Measurements from ENCODE around the gene RARG.
A peak's percentile ranks its signal among the peaks of the same experiment; 100 is the strongest.
"Not testable (repeated sequence)": the region's sequence is repeated elsewhere in the genome, so short reads cannot be mapped to it uniquely, and the experiment has no call there.

Gene RARG

DNA sequence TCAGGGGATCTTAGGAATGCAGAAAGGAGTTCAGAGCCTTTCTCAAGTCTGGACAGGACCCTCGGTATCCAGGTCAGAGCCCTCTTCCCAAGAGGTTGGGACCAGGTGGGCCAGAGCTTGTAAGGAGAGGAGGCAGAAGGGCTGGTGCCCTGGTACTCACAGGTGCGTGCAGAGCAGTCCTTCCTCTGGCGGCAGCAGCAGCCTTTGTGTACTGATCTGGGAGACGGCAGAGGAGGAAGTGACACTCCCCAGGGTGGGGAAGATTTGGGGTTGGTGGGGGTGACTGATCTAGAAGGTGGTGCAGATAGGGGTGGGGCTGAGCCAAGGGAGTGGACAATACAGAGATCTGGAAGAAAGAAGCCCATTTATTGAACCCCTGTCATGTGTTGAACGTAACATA lies 25.0 kb downstream of the RARG start, which contains the start of gene ITGB7:
TSS of gene ITGB7 (minus strand) at position 210 of the 400 bp plus-strand sequence. CDS start 6,808 bp downstream, outside the sequence.
- DNase-seq, result peak; percentile 49 to 51

DNA sequence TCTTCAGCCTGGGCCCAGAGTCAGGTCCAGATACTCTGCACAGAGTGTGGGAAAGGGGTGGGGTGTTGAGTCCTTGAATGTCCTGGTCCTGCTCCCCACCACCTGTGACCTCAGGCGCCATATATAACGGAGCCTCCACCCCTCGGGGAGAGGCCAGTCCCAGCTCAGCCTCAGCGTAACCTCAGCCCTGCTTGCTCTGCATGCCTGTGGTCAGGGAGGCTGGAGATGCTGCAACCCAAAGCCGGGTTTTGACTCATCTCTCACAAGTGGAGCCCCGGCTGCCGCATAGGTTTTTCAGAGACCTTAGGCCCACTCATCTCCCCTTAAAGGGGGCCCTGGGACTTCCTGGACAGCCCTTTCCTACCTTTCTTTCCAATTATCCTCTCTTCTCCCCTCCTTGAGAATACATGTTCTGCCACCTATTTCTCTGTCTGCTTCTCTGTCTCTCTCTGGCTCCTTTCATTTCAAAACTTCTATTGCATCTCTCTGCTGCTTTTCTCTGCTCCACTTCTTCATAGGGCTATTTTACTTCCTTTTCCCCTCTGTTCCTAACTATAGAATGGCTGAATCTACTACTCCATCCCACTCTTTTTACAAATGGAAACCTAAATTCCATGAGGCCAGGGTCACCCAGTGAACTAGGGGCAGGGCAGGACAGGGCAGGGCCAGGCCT lies 26.1 kb downstream of the RARG start:
- DNase-seq, result no peak

DNA sequence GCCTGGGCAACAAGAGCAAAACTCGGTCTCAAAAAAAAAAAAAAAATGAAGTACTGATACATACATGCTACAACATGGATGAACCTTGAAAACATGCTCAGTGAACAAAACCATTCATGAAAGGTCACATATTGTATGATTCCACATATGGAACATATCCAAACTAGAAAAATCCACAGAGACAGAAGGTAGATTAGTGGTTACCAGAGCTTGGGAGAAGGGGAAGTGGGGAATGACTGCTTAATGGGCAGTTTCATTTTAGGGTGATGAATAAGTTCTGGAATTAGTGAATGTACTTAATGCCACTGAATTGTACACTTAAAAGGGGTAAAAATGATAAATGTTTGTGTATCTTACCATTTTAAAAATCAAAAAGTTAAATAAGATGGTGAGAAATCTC lies 27.7 kb downstream of the RARG start:
- DNase-seq, result no peak

DNA sequence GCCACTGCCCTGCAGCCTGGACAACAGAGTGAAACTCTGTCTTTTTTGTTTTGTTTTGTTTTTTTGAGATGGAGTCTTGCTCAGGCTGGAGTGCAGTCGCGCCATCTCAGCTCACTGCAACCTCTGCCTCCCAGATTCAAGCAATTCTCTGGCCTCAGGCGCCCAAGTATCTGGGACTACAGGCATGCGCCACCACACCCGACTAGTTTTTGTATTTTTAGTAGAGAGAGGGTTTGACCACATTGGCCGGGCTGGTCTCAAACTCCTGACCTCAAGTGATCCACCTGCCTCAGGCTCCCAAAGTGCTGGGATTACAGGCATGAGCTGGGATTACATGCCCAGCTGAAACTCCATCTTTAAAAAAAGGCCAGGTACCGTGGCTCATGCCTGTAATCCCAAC lies 29.7 kb downstream of the RARG start:
- DNase-seq, result not testable (repeated sequence)

DNA sequence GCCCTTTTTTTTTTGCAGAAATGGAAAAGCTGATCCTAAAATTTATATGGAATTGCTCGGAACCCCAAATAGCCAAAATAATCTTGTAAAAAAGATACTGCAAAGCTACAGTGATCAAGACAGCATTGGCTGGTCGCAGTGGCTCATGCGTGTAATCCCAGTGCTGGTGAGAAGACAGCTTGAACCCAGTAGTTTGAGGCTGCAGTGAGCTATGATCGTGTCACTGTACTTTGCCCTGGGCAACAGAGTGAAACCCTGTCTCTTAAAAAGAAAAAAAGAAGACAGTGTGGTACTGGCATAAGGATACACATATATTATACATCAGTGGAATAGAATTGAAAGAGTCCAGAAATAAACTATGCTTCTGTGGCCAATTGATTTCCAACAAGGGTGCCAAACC lies 30.4 kb downstream of the RARG start:
- DNase-seq, result no peak

DNA sequence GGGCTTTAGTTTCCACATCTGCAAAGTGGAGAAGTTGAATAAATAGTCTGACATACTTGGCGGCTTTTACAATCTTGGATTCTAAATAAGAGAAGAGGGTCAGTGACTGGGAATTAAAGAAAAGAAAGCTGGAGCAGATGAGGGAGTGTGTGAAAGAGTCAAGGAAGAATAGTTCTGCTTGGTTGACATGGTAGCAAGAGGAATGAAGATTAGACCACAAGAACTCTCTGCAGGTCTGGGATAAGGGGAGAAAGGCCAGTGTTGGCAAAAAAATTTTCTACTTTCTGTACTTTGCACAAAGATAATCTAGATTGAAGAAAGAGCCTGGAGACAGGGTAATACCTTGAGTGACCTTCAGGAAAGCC lies 30.9 kb downstream of the RARG start:
- no peak for DNase-seq

DNA sequence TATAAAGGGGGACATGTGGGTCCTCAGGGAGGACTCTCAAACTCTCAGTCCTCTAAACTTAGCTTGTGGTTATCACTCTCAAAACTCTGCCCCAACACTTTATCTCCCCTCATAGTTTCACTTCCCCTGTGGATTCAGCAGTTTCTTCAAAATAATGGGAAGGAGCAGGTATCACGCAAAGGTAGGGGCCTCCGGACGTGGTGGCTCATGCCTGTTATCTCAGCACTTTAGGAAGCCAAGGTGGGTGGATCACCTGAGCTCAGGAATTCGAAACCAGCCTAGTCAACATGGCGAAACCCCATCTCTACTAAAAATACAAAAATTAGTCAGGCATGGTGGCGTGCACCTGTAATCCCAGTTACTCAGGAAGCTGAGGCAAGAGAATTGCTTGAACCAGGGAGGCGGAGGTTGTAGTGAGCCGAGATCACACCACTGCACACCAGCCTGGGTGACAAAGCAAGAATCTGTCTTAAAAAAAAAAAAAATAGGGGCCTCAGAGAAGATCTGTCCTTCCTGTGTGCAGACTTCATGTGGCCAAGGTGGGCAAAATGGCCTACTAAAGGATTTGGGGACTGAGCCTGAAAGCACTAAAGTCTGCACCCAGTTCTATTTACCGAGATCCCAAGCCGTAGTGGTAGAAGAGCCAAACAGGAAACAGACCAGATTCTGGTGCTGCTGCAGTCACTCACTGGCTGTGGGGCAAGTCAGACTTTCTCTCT lies 31.4 kb downstream of the RARG start:
- DNase-seq, result no peak

DNA sequence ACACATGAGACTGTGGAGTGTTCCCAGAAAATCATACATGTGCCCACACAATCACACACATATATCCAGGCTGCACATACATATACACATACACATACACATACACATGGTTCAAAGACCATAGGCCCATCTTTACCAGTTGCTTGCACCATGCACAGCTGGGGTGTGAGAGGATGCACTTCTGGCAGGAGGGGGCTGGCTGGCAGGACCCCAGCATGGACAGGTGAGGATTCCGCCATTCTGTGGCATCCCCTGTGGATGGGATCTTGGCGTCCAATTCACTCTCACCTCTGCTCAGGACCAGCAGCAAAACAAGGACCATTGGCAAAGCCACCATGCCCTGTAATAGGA lies 31.9 kb downstream of the RARG start:
- no peak for DNase-seq

DNA sequence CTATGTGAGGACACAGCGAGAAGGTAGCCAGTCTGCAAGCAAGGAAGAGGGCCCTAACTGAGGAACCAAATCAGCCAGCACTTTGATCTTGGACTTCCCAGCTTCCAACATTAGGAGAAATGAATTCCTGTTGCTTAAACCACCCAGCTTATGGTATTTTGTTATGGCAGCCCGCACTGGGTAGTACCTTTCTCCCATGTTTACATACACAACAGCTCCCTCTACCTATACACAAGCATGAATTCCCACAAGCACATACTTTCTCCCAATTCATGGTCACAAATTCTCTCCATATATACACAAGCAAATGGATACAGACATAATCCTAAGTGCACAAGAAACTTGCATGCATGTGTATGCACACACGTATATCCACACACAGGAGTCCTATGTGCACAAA lies 32.3 kb downstream of the RARG start:
- DNase-seq, result no peak

DNA sequence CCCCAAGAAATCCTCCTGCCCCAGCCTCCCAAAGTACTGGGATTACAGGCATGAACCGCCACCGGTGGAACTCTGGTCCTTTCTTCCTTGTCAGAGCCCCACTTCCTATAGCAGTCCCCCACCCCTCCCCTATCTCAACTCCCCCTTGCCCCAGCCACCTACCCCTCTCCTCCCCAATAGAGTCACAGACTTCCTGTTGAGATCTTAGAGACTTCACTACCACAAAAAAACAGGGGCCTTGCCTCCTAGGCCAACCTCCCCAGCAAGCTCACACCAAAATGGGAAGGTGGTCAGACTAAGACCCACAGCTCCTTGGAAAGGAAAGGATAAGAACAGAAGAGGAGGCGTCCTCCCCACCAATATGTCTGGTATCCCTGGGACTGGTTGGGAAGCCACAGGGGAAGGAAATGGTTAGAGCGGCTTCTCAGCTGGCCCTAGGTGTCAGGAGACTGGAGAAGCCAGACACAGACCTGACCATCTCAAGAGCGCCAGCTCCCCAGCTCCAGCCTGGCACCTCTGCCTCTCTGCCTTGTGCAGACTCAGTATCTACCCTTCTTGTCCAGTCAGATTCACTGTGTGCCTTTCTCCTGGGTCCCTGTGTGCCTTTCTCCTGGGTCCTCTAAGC lies 33.4 kb downstream of the RARG start:
- no peak for DNase-seq

DNA sequence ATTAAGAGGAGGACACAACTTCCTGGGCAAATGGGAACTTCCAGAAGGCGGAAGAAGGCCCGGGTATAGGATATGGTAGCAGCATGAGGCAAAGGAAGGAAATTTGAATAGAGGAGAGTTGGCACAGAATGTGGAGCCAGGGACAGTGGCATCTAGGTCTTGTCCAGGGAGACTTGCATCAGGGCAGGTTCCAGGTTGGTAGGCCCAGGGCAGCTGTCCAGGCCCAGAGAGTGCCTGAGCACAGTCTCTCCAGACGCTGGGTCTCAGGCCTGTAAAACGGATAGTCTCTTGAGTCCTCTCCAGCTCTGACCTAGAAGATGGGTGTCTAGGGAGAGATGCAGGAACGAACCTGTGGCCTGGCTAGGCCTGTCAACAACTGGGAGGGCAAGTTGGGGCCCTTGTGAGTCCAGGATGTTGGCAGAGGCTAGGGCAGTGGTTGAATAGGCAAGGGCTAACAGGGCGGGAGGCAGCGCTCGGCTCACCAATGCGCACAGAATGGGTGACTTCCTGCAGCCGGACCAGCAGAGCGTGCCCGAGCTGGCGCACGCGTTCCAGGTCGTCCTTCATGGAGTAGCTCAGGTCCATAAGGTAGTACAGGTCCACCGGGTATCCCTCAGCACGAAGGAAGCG lies 34.9 kb downstream of the RARG start:
- no peak for DNase-seq

DNA sequence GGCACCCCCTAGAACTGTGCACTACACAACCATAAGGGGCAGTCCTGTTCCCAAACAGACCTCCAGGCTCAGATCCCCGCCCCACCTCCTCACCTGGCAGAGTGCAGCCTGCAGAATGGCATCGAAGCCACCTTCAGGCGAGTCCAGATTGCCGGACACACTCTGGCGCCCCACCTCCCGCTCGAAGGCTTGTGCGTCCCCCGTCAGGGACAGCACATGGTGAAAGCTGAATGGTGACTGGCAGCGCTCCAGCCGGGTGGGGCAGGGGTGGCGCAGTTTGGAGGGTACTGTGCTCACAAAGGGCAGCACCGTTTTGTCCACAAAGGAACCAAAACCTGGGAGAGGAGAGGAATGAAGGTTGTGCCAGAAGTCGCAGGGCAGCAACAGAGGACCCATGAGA lies 35.5 kb downstream of the RARG start:
- no peak for DNase-seq

DNA sequence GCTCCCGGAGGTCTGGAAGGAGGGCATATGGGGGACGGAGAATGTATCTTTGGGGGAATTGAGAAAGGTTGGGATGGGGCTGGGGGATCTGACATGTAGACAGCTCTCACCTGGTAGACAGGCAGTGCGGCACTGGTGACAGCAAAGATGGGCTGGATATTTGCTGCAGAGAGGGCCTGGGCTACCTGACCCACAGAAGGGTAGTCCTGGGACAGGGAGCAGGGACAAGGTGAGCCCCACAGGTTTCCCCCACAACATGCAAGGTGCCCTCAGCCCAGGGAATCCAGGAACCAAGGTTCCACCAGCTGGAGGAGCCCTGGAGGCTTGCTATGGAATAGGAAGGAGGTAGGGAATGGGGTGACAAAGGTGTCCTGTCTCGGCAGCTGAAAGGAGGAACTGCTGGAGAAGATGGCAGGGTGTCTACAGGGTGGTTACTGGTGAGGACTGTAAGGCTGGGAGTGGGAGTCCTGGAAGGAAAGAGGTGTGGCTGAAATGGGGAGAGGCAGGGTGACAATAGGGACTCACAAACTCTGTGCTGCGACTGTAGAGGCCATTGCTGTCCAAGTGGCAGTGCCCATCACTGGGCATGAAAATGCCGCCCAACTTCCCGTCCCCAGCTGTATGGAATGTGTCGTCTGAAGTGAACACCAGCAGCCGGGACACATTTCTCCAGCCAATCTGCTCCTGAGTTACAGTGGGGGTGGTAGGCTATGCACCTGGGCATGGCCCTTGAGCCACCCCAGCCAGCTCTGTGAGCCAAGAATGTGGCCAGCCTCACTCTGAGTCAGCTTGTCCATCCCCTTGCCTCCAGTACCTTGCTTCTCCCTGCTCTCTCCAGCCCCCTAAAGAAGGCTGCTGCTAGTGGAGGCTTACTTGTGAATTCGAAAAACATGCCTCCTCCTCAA lies 36.2 kb downstream of the RARG start:
- DNase-seq, result no peak

DNA sequence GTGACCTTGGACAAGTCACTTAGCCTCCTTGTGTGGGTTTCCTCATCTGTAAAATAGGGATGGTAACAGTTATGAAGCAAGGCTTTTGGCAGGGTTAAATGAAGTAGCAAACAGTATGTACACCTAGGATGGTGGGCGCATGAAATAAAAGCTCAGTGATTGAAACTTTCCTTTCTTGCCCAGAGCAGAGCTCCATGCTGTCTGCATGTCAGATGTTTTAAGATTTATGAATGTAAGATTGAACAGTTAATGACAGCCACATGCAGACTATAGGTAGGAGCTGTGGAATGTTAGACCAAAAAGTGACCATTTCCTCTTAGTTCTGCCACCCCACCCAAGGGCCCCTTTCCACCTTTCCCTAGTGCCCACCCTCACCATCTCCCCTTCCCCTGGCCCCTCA lies 37.0 kb downstream of the RARG start:
- DNase-seq, result no peak

DNA sequence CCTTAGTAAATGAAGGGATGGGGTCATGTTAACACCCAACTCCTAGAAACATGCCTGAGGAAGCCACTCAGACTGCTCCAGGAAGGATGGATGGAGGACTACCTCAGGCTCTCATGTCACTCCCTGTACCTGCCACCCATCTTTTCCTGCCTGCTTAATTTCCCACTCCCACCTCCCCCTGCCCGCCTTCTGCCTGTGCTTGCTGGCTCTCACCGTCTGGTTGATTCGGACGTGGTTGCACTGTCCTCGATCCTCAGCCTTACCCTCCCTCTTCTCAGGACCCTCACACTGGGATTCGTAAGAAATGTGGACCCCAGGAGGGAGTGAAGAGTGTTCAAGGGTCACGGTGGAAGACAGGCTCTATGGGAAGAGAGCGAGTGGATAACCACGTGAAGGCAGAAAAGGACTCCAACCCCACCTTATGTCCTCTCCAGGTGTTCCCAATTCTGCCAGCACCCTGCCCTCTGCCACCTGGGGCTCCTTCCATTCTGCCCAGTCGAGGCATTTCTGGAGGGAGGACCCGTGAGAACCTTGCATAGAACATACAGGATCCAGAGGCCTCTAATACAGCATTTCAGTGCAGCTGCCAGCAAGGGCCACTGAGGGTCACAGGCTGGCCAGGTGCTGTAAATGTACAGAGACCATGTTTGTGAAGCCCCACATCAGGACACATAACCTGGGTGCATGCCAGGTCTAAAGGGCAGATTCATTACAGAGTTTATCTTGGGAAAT lies 37.9 kb downstream of the RARG start:
- DNase-seq, result no peak

DNA sequence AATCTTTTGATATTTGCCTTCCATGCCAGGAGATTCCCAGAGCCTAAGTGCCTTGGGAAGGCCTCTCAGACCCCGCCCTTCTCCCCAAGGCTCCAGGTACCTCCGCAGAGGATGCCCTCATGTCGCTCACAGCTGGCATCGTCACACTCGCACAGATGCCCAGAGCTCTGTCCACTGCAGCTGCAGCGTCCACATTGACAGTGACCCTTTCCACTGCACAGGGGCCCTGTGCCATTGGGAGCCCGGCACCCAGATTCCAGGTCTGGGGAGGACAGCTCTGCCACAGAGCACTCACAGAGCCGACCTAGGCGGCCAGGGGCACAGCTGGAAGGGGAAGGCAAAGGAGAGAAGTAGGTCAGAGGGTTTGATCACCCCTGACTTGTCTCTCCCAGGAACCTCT lies 39.0 kb downstream of the RARG start:
- no peak for DNase-seq

DNA sequence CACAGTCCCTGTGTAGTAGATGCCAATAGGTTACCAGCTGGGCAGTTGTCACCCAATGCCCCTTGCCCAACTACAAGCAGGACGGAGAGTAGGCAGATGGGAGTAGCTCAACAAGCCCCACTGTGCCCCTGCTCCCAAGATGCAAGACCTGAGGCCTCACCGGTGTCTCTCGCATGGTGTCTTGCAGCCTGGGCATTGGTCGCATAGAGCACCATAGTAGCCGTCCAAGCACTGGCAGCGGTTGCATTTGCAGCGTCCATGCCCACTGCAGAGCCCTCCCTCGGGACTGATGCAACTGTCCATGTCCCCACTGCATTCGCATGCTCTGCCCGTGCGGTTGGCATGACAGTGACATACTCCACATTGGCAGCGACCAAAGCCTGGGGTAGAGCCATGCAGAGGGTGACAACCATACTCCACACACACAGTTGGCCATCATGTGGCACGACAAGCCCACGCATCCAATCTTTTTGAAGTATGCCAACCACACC lies 39.4 kb downstream of the RARG start:
- no peak for DNase-seq

DNA sequence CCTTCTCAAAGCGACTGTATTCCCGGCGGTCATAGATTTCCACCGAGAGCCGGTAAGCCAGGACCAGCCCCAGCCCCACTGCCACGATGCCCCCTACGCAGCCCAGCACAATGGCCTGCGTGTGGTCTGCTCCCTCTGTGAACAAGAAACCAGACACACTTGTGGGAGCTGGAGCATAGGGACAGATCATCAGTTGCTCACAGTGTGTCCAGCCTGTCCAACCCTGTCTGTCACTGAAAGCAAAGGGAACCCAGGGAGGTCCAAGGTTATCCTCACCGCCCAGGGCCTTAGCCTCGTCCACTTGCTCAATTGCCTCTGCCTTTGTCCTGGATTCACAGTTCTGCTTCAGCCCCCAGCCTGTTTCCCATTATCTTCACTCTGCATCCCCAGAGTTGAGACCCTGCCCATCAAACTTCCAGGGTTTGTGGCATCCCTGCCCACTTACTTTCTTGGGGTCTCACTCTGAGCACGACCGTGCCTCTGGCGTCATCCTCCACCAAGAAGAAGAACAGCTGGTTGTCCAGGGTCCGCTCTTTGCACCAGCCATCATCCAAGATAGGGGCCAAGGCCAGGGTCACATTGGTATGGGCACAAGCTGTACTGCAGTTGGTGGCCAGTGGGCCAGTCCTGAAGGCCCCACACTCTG lies 40.0 kb downstream of the RARG start:
- DNase-seq, result no peak

DNA sequence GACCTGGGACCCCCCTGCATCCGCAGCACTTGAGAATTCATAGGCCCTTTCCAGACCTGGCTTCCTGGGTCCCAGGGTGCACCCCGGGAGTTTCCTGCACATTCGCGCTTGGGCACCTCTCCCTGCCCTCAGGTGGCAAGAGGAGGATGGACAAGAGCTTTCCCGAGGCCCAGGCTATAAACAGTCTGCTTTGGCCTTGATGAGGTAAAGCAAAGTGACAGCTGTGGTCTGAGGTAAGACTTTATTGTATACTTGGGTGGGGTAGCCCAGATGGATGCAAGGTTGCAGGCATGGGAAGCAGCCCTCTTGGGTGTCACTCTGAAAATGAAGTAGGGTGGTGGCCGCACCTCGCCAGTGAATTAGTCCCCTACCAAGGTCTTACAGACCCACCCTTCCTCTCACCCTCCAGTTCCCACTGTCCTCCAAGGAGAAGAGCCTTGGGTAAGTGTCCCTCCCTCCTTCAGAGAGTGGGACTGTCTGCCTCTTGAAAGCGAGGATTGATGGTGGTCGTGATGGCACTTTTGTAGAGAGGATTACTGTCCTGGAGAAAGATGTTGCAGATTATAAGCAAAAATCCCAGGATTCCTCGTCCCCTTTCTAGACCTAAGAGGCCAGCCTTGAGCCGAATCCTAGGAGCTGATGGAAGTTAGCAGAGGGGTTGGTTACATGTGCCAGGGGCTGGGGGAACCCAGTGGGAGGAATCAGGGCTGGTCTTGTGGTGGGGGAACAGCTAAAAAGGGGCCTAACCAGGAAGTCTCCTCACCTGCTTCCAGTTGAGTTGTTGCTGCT lies 40.7 kb downstream of the RARG start:
- no peak for DNase-seq

DNA sequence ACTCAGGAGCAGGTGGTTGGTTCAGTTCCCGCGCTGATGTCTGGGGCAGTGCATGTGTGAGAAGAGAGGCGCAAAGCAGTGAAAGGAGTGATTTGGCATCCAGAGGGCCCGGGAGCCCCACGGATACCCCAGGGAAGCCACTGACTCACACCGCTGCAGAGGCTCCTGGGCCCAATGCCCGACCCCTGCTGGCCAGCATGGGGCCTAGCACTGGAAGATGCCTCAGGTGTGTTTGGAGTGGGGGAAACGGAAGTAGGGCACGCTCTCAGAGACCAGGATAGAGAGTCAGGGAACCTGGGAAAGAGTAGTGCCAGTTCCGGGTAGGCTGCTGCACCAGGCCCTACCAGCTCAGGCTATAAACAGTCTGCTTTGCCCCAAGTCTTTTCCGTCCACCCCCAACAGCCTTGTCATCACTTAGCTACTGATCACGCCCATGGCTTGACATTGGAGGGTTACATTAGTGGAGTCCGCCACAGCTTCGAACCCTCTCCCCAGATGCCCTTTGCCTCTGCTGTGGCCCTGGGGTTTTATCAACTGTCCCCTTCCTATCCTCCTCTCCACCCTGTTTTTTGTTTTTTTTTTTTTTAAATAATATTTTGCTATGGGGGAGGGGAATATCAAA lies 41.8 kb downstream of the RARG start:
- peak; percentile 43 to 49 for DNase-seq
